SK-N-SH treated with all-trans-retinoic acid at 6 μM for 48 hours (cell line): Measurements from ENCODE around the gene GSG1L.

Experiments used
- ARNTL ChIP-seq: fragments of 450-650 bp; formaldehyde crosslinking; IDR thresholded peaks from 2 replicates; pipeline ENCODE4 v1.5.0; 2020; ENCODE audit warnings: low read depth, mild to moderate bottlenecking, moderate library complexity, borderline replicate concordance
- CREB5 ChIP-seq: fragments of 250-450 bp; sonication (Bioruptor Pico); IDR thresholded peaks from 2 replicates; pipeline ENCODE4 v1.5.1; 2020; ENCODE audit warnings: low read depth, mild to moderate bottlenecking, moderate library complexity
- ESRRG ChIP-seq: fragments of 250-450 bp; sonication (Bioruptor Pico); IDR thresholded peaks from 2 replicates; pipeline ENCODE4 v1.6.1; 2021; ENCODE audit warnings: mild to moderate bottlenecking
- ISL1 ChIP-seq: fragments of 250-450 bp; sonication (Bioruptor Pico); IDR thresholded peaks from 2 replicates; pipeline ENCODE4 v2.1.2; 2022; ENCODE audit warnings: mild to moderate bottlenecking, moderate library complexity
- PATZ1 ChIP-seq: fragments of 250-450 bp; sonication (Bioruptor Pico); IDR thresholded peaks from 2 replicates; pipeline ENCODE4 v1.8.0; 2020; ENCODE audit warnings: mild to moderate bottlenecking, moderate library complexity, borderline replicate concordance
- POU6F1 ChIP-seq: fragments of 250-450 bp; sonication (Bioruptor Pico); IDR thresholded peaks from 2 replicates; pipeline ENCODE4 v1.8.0; 2021; ENCODE audit warnings: low read depth, mild to moderate bottlenecking, moderate library complexity, borderline replicate concordance
- PPARA ChIP-seq: fragments of 250-450 bp; sonication (Bioruptor Pico); IDR thresholded peaks from 2 replicates; pipeline ENCODE4 v1.5.0; 2020; ENCODE audit warnings: mild to moderate bottlenecking, borderline replicate concordance
- RARB ChIP-seq: fragments of 250-450 bp; sonication (Bioruptor Pico); IDR thresholded peaks from 2 replicates; pipeline ENCODE4 v1.8.0; 2021; ENCODE audit warnings: mild to moderate bottlenecking, moderate library complexity
- SNAI2 ChIP-seq: fragments of 250-450 bp; sonication (Bioruptor Pico); IDR thresholded peaks from 2 replicates; pipeline ENCODE4 v1.5.0; 2020; ENCODE audit warnings: mild to moderate bottlenecking, moderate library complexity
- TCF4 ChIP-seq: fragments of 250-450 bp; sonication (Bioruptor Pico); IDR thresholded peaks from 2 replicates; pipeline ENCODE4 v1.8.0; 2021; ENCODE audit warnings: mild to moderate bottlenecking, moderate library complexity, borderline replicate concordance
- TOX ChIP-seq: fragments of 250-450 bp; sonication (Bioruptor Pico); IDR thresholded peaks from 2 replicates; pipeline ENCODE4 v1.8.0; 2021; ENCODE audit warnings: mild to moderate bottlenecking, moderate library complexity, borderline replicate concordance
- ZFP3 ChIP-seq: fragments of 250-450 bp; sonication (Bioruptor Pico); IDR thresholded peaks from 2 replicates; pipeline ENCODE4 v1.5.0; 2020; ENCODE audit warnings: mild to moderate bottlenecking, moderate library complexity
- ZFP30 ChIP-seq: fragments of 450-650 bp; formaldehyde crosslinking; IDR thresholded peaks from 2 replicates; pipeline ENCODE4 v1.5.0; 2022; ENCODE audit warnings: mild to moderate bottlenecking, moderate library complexity

DNA sequence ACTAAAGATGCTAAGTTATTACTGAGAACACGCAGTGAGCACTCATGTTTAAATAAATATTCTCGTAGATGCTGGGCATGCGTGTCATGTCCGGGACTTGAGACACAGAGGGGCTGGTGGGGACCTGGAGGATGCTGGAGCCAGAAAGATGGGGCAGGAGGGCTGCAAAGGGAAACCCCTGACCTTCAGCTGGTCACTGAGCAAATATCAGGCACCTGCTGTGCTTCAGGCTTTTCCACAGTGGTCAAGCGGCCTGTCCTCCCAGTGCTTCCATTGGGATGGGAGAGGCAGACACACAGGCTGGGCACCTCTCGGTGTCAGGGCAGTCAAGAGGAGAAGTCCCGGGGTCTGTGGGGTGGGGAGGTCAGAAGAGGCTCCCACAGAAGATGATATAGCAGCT is 211.4 kb downstream of the GSG1L start:
- TF ChIP-seq ZFP3 (CRISPR knock-in tag) (no peak), POU6F1 (CRISPR knock-in tag) (no peak), ZFP30 (CRISPR knock-in tag) (no peak), PPARA (CRISPR knock-in tag) (no peak), SNAI2 (CRISPR knock-in tag) (no peak), ESRRG (CRISPR knock-in tag) (no peak), ISL1 (CRISPR knock-in tag) (no peak), PATZ1 (no peak), CREB5 (no peak), RARB (CRISPR knock-in tag) (no peak), TCF4 (CRISPR knock-in tag) (no peak), TOX (CRISPR knock-in tag) (no peak), ARNTL (CRISPR knock-in tag) (no peak)
